HepG2 (cell line): ENCODE measurements around the gene TTC9. TPM values are rescaled to one million over a fixed set of nuclear protein-coding genes. Genes with fewer than 3 reads are reported as not detected.

Experiments
- ARID2 ChIP-seq: sonication (generic); formaldehyde crosslinking; IDR thresholded peaks from 2 replicates; pipeline ENCODE4 v1.8.1; 2022; ENCODE audit warnings: mild to moderate bottlenecking, missing genetic modification reagents, borderline replicate concordance
- ERF ChIP-seq: IDR thresholded peaks from 2 replicates; pipeline ENCODE4 v1.6.1; 2018; ENCODE audit warnings: missing biosample characterization, missing genetic modification reagents
- FOXA3 ChIP-seq: IDR thresholded peaks from 2 replicates; pipeline ENCODE4 v1.6.1; 2016; ENCODE audit warnings: missing genetic modification reagents, missing compliant biosample characterization
- HCFC1 ChIP-seq: fragments of 150-350 bp; IDR thresholded peaks from 2 replicates; pipeline ENCODE4 v1.6.1; 2014; ENCODE audit warnings: low read depth, low read length
- HMGXB4 ChIP-seq, 2 experiments: sonication (generic) in 1 of 2; formaldehyde crosslinking in 1 of 2; IDR thresholded peaks; 2 replicates each; pipeline versions ENCODE4 v1.4.0 to v1.6.1; 2018 to 2020; ENCODE audit warnings: missing genetic modification reagents in 2 of 2, borderline replicate concordance in 1 of 2, low read depth in 1 of 2, mild to moderate bottlenecking in 1 of 2, missing biosample characterization in 1 of 2
- MIXL1 ChIP-seq: IDR thresholded peaks from 2 replicates; pipeline ENCODE4 v1.6.1; 2016
- NCOA2 ChIP-seq: sonication (generic); formaldehyde crosslinking; IDR thresholded peaks from 2 replicates; pipeline ENCODE4 v1.8.0; 2022; ENCODE audit warnings: inconsistent platforms
- NR2C2 ChIP-seq: sonication (generic); formaldehyde crosslinking; IDR thresholded peaks from 2 replicates; pipeline ENCODE4 v1.4.0; 2020; ENCODE audit warnings: missing genetic modification reagents, mild to moderate bottlenecking, moderate library complexity, borderline replicate concordance
- PCBP1 ChIP-seq: fragments of 200-400 bp; formaldehyde crosslinking; IDR thresholded peaks from 2 replicates; pipeline ENCODE4 v1.6.1; 2017; ENCODE audit warnings: mild to moderate bottlenecking, low read depth, low read length, borderline replicate concordance
- SOX13 ChIP-seq, 3 experiments: fragments of 450-650 bp in 1 of 3; sonication (generic) in 1 of 3; formaldehyde crosslinking in 1 of 3; IDR thresholded peaks in 2 of 3; conservative IDR thresholded peaks in 1 of 3; 2 replicates each; pipeline versions ENCODE4 v1.5.0 to v1.6.1; 2016 to 2020; ENCODE audit warnings: antibody characterized with exemption in 1 of 3, mild to moderate bottlenecking in 1 of 3, missing compliant biosample characterization in 1 of 3, missing genetic modification reagents in 1 of 3, moderate library complexity in 1 of 3
- TAF1 ChIP-seq: sonication (generic); formaldehyde crosslinking; IDR thresholded peaks from 2 replicates; pipeline ENCODE4 v1.4.0; 2020; ENCODE audit warnings: missing genetic modification reagents
- YEATS4 ChIP-seq: sonication (generic); formaldehyde crosslinking; IDR thresholded peaks from 2 replicates; pipeline ENCODE4 v1.4.0; 2020; ENCODE audit warnings: missing genetic modification reagents, borderline replicate concordance
- YY1 ChIP-seq: IDR thresholded peaks from 2 replicates; pipeline ENCODE4 v1.6.1; 2011; ENCODE audit warnings: low read length, low read depth, moderate library complexity, mild to moderate bottlenecking; ENCODE audit not compliant: insufficient read depth, insufficient replicate concordance
- ZBTB40 ChIP-seq, 2 experiments: fragments of 450-650 bp in 1 of 2; sonication (generic) in 1 of 2; formaldehyde crosslinking in 1 of 2; IDR thresholded peaks; 2 replicates each; pipeline versions ENCODE4 v1.6.1 to v1.8.0; 2016 to 2022; ENCODE audit warnings: antibody characterized with exemption in 1 of 2, mild to moderate bottlenecking in 1 of 2, missing genetic modification reagents in 1 of 2
- ZNF143 ChIP-seq: sonication (generic); formaldehyde crosslinking; IDR thresholded peaks from 2 replicates; pipeline ENCODE4 v1.4.0; 2020; ENCODE audit warnings: missing genetic modification reagents
- ZSCAN25 ChIP-seq: sonication (generic); formaldehyde crosslinking; IDR thresholded peaks from 2 replicates; pipeline ENCODE4 v1.8.0; 2022; ENCODE audit warnings: mild to moderate bottlenecking, missing genetic modification reagents
- polyA plus RNA-seq, 8 experiments: library from polyadenylated mRNA; depleted of rRNA in 3 of 8; stranded (reverse) in 7 of 8; unstranded in 1 of 8; fragments of >200 nt; fragmentation: Illumina TruSeq in 4 of 8; extraction: Trizol in 4 of 8; gene quantifications; 2 replicates each; pipeline versions ENCODE4 v1.2.1 to v1.2.3, GENCODE V29; 2011 to 2016; ENCODE audit warnings: low read depth in 4 of 8, missing spikeins in 1 of 8, mixed read lengths in 1 of 8; ENCODE audit not compliant: insufficient read depth in 1 of 8
- total RNA-seq, 5 experiments: library from RNA; depleted of rRNA; stranded (reverse); fragments of >200 nt; fragmentation: Illumina TruSeq; extraction: Trizol; gene quantifications; 2 replicates each; pipeline ENCODE4 v1.2.3, GENCODE V29; 2016; ENCODE audit warnings: low read depth in 1 of 5

The TTC9 gene
- total and polyA plus RNA-seq, 2 of the 13 experiments (the other 11 are each of a cell fraction or from before 2014, with no cell fraction given) = 0.13 to 0.30 TPM

- TF ChIP-seq HMGXB4 (CRISPR knock-in tag; IDR thresholded peaks at IDR 0.05; ENCODE audit: borderline replicate concordance in 1 of 2, low read depth in 1 of 2) (0 out of 4 replicates have a peak, but pooled peaks have one; percentile 22 to 35), YY1 (peak; percentile 92), PCBP1 (0 out of 2 replicates have a peak, but pooled peaks have one; percentile 48), SOX13 (IDR thresholded peaks at IDR 0.05) (no peak), SOX13 (CRISPR knock-in tag; conservative IDR thresholded peaks at IDR 0.05 in 1 of 2, IDR thresholded peaks at IDR 0.05 in 1 of 2) (0 out of 4 replicates have a peak, but pooled peaks of 1 of the 2 experiments have one; percentile 6), ZBTB40 (IDR thresholded peaks at IDR 0.05) (peak; percentile 60), ZBTB40 (CRISPR knock-in tag; IDR thresholded peaks at IDR 0.05) (no peak), YEATS4 (CRISPR knock-in tag) (peak; percentile 54; the same call in 1 of the 2 replicates), ARID2 (CRISPR knock-in tag) (no peak), MIXL1 (CRISPR knock-in tag) (0 out of 2 replicates have a peak, but pooled peaks have one; percentile 24), TAF1 (CRISPR knock-in tag) (peak; percentile 57; the same call in 1 of the 2 replicates), FOXA3 (peak; percentile 41), NCOA2 (0 out of 2 replicates have a peak, but pooled peaks have one; percentile 14), NR2C2 (peak; percentile 60), ZSCAN25 (peak; percentile 48; the same call in 1 of the 2 replicates), HCFC1 (peak; percentile 71), ERF (CRISPR knock-in tag) (0 out of 2 replicates have a peak, but pooled peaks have one; percentile 32), ZNF143 (CRISPR knock-in tag) (peak; percentile 31; the same call in 1 of the 2 replicates)
These were observed 41.1 kb upstream of the TTC9 start, which contains the start of gene MED6 (continued) for GRCh38 chr14:70600382-70601157.
